ENCODE data around the gene TANC1. TPM values are rescaled to one million over a fixed set of nuclear protein-coding genes. Genes with fewer than 3 reads are reported as not detected.

The TANC1 gene
- total and polyA plus RNA-seq, 4 experiments from 2014 or later: 0.35 to 0.79 (median 0.50) TPM; not detected in 1

- ChIA-PET POLR2A (ENCODE audit: partially characterized antibody) (interaction anchor here (1.6 kb wide), 1 partner anchor 11 kb away, joined by 5 read pairs; no protein-coding TSS in a partner anchor), CTCF (ENCODE audit: partially characterized antibody) (interaction anchor here (1.0 kb wide), 1 partner anchor 30 kb away, joined by 4 read pairs; no protein-coding TSS in a partner anchor)
- Mint-ChIP-seq H3K4me1 (peaks cover 6 to 29% (median 9%) of the 10 kb centered on the region in 4 donors), H3K9me3 (peaks cover 0 to 2% (median 0%) of the 10 kb centered on the region in 8 donors), H3K36me3 (no peaks in the 10 kb centered on the region), H3K4me3 (no peak overlapping the region), H3K27ac (no peak overlapping the region), H3K27me3 (peaks cover 9 to 10% of the 10 kb centered on the region in 2 donors)
- intact Hi-C loops (cut with micrococcal nuclease): no loop called here
- no peak for DNase-seq
- H3K27me3 ChIP-seq (ENCODE audit: insufficient read depth, low read length): no peaks in the 10 kb centered on the region
- H3K36me3 ChIP-seq (ENCODE audit: insufficient read depth, low read length): no peaks in the 10 kb centered on the region
- no peak overlapping the region for H3K27ac ChIP-seq (ENCODE audit: low read depth, low read length)
- H3K9me3 ChIP-seq (ENCODE audit: control insufficient read depth in 1 of 2, low read length in 2 of 2): no peaks in the 10 kb centered on the region
- no peak overlapping the region for H3K4me3 ChIP-seq (ENCODE audit: low read length in 2 of 2)
- H3K4me1 ChIP-seq (ENCODE audit: insufficient read depth, low read length): peaks cover 17% of the 10 kb centered on the region
Observed at GRCh38 chr2:159148901-159149300, 180.5 kb downstream of the TANC1 start.

- H3K36me3 Mint-ChIP-seq: no peaks in the 10 kb centered on the region
- POLR2A ChIA-PET (ENCODE audit: partially characterized antibody): no interaction called here
- no peak overlapping the region for H3K27ac Mint-ChIP-seq
- intact Hi-C loops (cut with micrococcal nuclease): no loop called here
- Histone ChIP-seq H3K27ac (ENCODE audit: low read depth, low read length) (no peak overlapping the region), H3K36me3 (ENCODE audit: insufficient read depth, low read length) (no peaks in the 10 kb centered on the region), H3K4me3 (ENCODE audit: low read length in 2 of 2) (no peak overlapping the region), H3K9me3 (ENCODE audit: control insufficient read depth in 1 of 2, low read length in 2 of 2) (no peaks in the 10 kb centered on the region), H3K4me1 (ENCODE audit: insufficient read depth, low read length) (peaks cover 19% of the 10 kb centered on the region), H3K27me3 (ENCODE audit: insufficient read depth, low read length) (no peaks in the 10 kb centered on the region)
- peaks cover 6 to 28% (median 7%) of the 10 kb centered on the region in 4 donors for H3K4me1 Mint-ChIP-seq
- H3K9me3 Mint-ChIP-seq: no peaks in the 10 kb centered on the region
- CTCF ChIA-PET (ENCODE audit: partially characterized antibody): interaction anchor here (0.9 kb wide), 1 partner anchor 31 kb away, joined by 5 read pairs; no protein-coding TSS in a partner anchor
- H3K4me3 Mint-ChIP-seq: no peak overlapping the region
- H3K27me3 Mint-ChIP-seq: peaks cover 8 to 9% of the 10 kb centered on the region in 2 donors
- no peak for DNase-seq
Observed at GRCh38 chr2:159149747-159150146, 181.3 kb downstream of the TANC1 start.

- H3K27me3 ChIP-seq (ENCODE audit: insufficient read depth, low read length): no peaks in the 10 kb centered on the region
- H3K4me1 Mint-ChIP-seq: peaks cover 2 to 25% (median 5%) of the 10 kb centered on the region in 4 donors
- H3K27ac ChIP-seq (ENCODE audit: low read depth, low read length): no peak overlapping the region
- no peaks in the 10 kb centered on the region for H3K36me3 ChIP-seq (ENCODE audit: insufficient read depth, low read length)
- intact Hi-C loops (cut with micrococcal nuclease): no loop called here
- H3K27me3 Mint-ChIP-seq: peaks cover 5 to 8% of the 10 kb centered on the region in 2 donors
- H3K4me1 ChIP-seq (ENCODE audit: insufficient read depth, low read length): peaks cover 19% of the 10 kb centered on the region
- no peak overlapping the region for H3K4me3 Mint-ChIP-seq
- H3K27ac Mint-ChIP-seq: no peak overlapping the region
- ChIA-PET POLR2A (ENCODE audit: partially characterized antibody) (no interaction called here), CTCF (ENCODE audit: partially characterized antibody) (interaction anchor here (0.6 to 0.9 kb wide), 3 partner anchors 29 to 61 kb away, joined by 3 to 5 read pairs (median 3); no protein-coding TSS in a partner anchor)
- no peaks in the 10 kb centered on the region for H3K36me3 Mint-ChIP-seq
- no peak overlapping the region for H3K4me3 ChIP-seq (ENCODE audit: low read length in 2 of 2)
- no peaks in the 10 kb centered on the region for H3K9me3 Mint-ChIP-seq
- no peak for DNase-seq
- H3K9me3 ChIP-seq (ENCODE audit: control insufficient read depth in 1 of 2, low read length in 2 of 2): no peaks in the 10 kb centered on the region
Observed at GRCh38 chr2:159150280-159150746, 181.9 kb downstream of the TANC1 start.

- Histone ChIP-seq H3K27me3 (ENCODE audit: insufficient read depth, low read length) (no peaks in the 10 kb centered on the region), H3K27ac (ENCODE audit: low read depth, low read length) (no peak overlapping the region), H3K9me3 (ENCODE audit: control insufficient read depth in 1 of 2, low read length in 2 of 2) (no peaks in the 10 kb centered on the region), H3K36me3 (ENCODE audit: insufficient read depth, low read length) (no peaks in the 10 kb centered on the region), H3K4me3 (ENCODE audit: low read length in 2 of 2) (no peak overlapping the region), H3K4me1 (ENCODE audit: insufficient read depth, low read length) (peaks cover 19% of the 10 kb centered on the region)
- Mint-ChIP-seq H3K4me1 (peaks cover 0 to 25% (median 4%) of the 10 kb centered on the region in 4 donors), H3K36me3 (no peaks in the 10 kb centered on the region), H3K4me3 (no peak overlapping the region), H3K27me3 (peaks cover 2 to 7% of the 10 kb centered on the region in 2 donors), H3K27ac (no peak overlapping the region), H3K9me3 (no peaks in the 10 kb centered on the region)
- intact Hi-C loops (cut with micrococcal nuclease): no loop called here
- DNase-seq: no peak
- ChIA-PET CTCF (ENCODE audit: partially characterized antibody) (interaction anchor here (0.7 to 1.3 kb wide), 3 partner anchors 10 to 31 kb away, joined by 3 read pairs; no protein-coding TSS in a partner anchor), POLR2A (ENCODE audit: partially characterized antibody) (no interaction called here)
Observed at GRCh38 chr2:159151198-159152127, 183.0 kb downstream of the TANC1 start.

- peaks cover 2 to 7% of the 10 kb centered on the region in 2 donors for H3K27me3 Mint-ChIP-seq
- no peaks in the 10 kb centered on the region for H3K36me3 Mint-ChIP-seq
- intact Hi-C loops (cut with micrococcal nuclease): no loop called here
- no peaks in the 10 kb centered on the region for H3K9me3 Mint-ChIP-seq
- Histone ChIP-seq H3K27me3 (ENCODE audit: insufficient read depth, low read length) (no peaks in the 10 kb centered on the region), H3K9me3 (ENCODE audit: control insufficient read depth in 1 of 2, low read length in 2 of 2) (no peaks in the 10 kb centered on the region), H3K4me1 (ENCODE audit: insufficient read depth, low read length) (peaks cover 18% of the 10 kb centered on the region), H3K27ac (ENCODE audit: low read depth, low read length) (no peak overlapping the region), H3K4me3 (ENCODE audit: low read length in 2 of 2) (no peak overlapping the region), H3K36me3 (ENCODE audit: insufficient read depth, low read length) (no peaks in the 10 kb centered on the region)
- H3K4me3 Mint-ChIP-seq: no peak overlapping the region
- no peak for DNase-seq
- POLR2A ChIA-PET (ENCODE audit: partially characterized antibody): no interaction called here
- CTCF ChIA-PET (ENCODE audit: partially characterized antibody): interaction anchor here (0.7 to 1.3 kb wide), 4 partner anchors 11 to 65 kb away, joined by 3 to 6 read pairs (median 3); no protein-coding TSS in a partner anchor
- no peak overlapping the region for H3K27ac Mint-ChIP-seq
- H3K4me1 Mint-ChIP-seq: peaks cover 0 to 20% (median 4%) of the 10 kb centered on the region in 4 donors
Observed at GRCh38 chr2:159152128-159152778, 183.8 kb downstream of the TANC1 start.

GRCh38 chr2:159153063-159153462, 184.6 kb downstream of the TANC1 start:
- Mint-ChIP-seq H3K27me3 (peaks cover 2 to 7% of the 10 kb centered on the region in 2 donors), H3K36me3 (no peaks in the 10 kb centered on the region), H3K27ac (no peak overlapping the region), H3K4me1 (peaks cover 0 to 12% (median 2%) of the 10 kb centered on the region in 4 donors), H3K4me3 (no peak overlapping the region), H3K9me3 (no peaks in the 10 kb centered on the region)
- Histone ChIP-seq H3K4me3 (ENCODE audit: low read length in 2 of 2) (no peak overlapping the region), H3K9me3 (ENCODE audit: control insufficient read depth in 1 of 2, low read length in 2 of 2) (no peaks in the 10 kb centered on the region), H3K36me3 (ENCODE audit: insufficient read depth, low read length) (no peaks in the 10 kb centered on the region), H3K4me1 (ENCODE audit: insufficient read depth, low read length) (peaks cover 14% of the 10 kb centered on the region), H3K27ac (ENCODE audit: low read depth, low read length) (no peak overlapping the region), H3K27me3 (ENCODE audit: insufficient read depth, low read length) (no peaks in the 10 kb centered on the region)
- ChIA-PET CTCF (ENCODE audit: partially characterized antibody) (interaction anchor here (0.7 to 1.6 kb wide), 3 partner anchors 15 to 64 kb away, joined by 4 to 6 read pairs (median 6); no protein-coding TSS in a partner anchor), POLR2A (ENCODE audit: partially characterized antibody) (no interaction called here)
- intact Hi-C loops (cut with micrococcal nuclease): no loop called here
- DNase-seq: no peak

GRCh38 chr2:159153463-159153862, 185.0 kb downstream of the TANC1 start:
- H3K27ac ChIP-seq (ENCODE audit: low read depth, low read length): no peak overlapping the region
- peak overlapping the region in 1 of 7 donors; percentile 32 for H3K27ac Mint-ChIP-seq
- intact Hi-C loops (cut with micrococcal nuclease): no loop called here

More at GRCh38 chr2:159153463-159153862, 185.0 kb downstream of the TANC1 start:
- H3K36me3 Mint-ChIP-seq: no peaks in the 10 kb centered on the region
- ChIA-PET POLR2A (ENCODE audit: partially characterized antibody) (no interaction called here), CTCF (ENCODE audit: partially characterized antibody) (interaction anchor here (1.4 to 1.6 kb wide), 2 partner anchors 14 to 35 kb away, joined by 4 to 6 read pairs; no protein-coding TSS in a partner anchor)
- peaks cover 2 to 7% of the 10 kb centered on the region in 2 donors for H3K27me3 Mint-ChIP-seq
- H3K4me3 Mint-ChIP-seq: peak overlapping the region in 1 of 8 donors; percentile 5
- H3K4me3 ChIP-seq (ENCODE audit: low read length in 2 of 2): no peak overlapping the region
- H3K9me3 ChIP-seq (ENCODE audit: control insufficient read depth in 1 of 2, low read length in 2 of 2): no peaks in the 10 kb centered on the region
- H3K27me3 ChIP-seq (ENCODE audit: insufficient read depth, low read length): no peaks in the 10 kb centered on the region
- H3K4me1 ChIP-seq (ENCODE audit: insufficient read depth, low read length): peaks cover 14% of the 10 kb centered on the region
- no peak for DNase-seq
- peaks cover 0 to 12% (median 2%) of the 10 kb centered on the region in 4 donors for H3K4me1 Mint-ChIP-seq
- no peaks in the 10 kb centered on the region for H3K9me3 Mint-ChIP-seq
- no peaks in the 10 kb centered on the region for H3K36me3 ChIP-seq (ENCODE audit: insufficient read depth, low read length)

Data from CD4-positive, alpha-beta memory T cell (primary cell).